ENCODE measurements around the gene AK5.

- no peak for TF ChIP-seq POLR2AphosphoS5 (IDR thresholded peaks at IDR 0.05; ENCODE audit: low read depth, low read length)
- TF ChIP-seq REST (IDR thresholded peaks at IDR 0.05; ENCODE audit: insufficient read depth in 1 of 2, low read depth in 2 of 2, low read length in 2 of 2): no peak
- TF ChIP-seq SIN3A (IDR thresholded peaks at IDR 0.05; ENCODE audit: borderline replicate concordance, insufficient read depth, low read length): no peak
- no peak for TF ChIP-seq TAF1 (IDR thresholded peaks at IDR 0.05; ENCODE audit: borderline replicate concordance, insufficient read depth, low read length)
These were observed 73.2 kb downstream of the AK5 start for GRCh38 chr1:77355010-77355409.
